ENCODE results near the gene CHTOP.

CHTOP gene

GRCh38 chr1:153642161-153642560 is 8.3 kb downstream of the CHTOP start:
- Histone ChIP-seq H3K9ac (no peak overlapping the region), H3K4me2 (no peak overlapping the region), H4K20me1 (ENCODE audit: insufficient read depth) (no peaks in the 10 kb centered on the region), H3K27me3 (ENCODE audit: insufficient read depth, low read depth) (no peaks in the 10 kb centered on the region), H3K79me2 (ENCODE audit: insufficient read depth, low read depth) (peaks cover 28% of the 10 kb centered on the region), H3K27ac (no peak overlapping the region), H2AFZ (ENCODE audit: low read depth) (no peak overlapping the region), H3K36me3 (ENCODE audit: insufficient read depth) (peaks cover 73% of the 10 kb centered on the region), H3K4me3 (IDR thresholded peaks at IDR 0.05; ENCODE audit: insufficient read depth, low read depth, low read length) (no peak overlapping the region), H3K4me1 (ENCODE audit: low read depth, poor library complexity, severe bottlenecking) (peaks cover under 1% of the 10 kb centered on the region)
- TF ChIP-seq CTCF (conservative IDR thresholded peaks at IDR 0.05; ENCODE audit: low read depth, low read length), result no peak

GRCh38 chr1:153643100-153643499 is 9.2 kb downstream of the CHTOP start:
- Histone ChIP-seq H3K4me1 (ENCODE audit: low read depth, poor library complexity, severe bottlenecking) (no peaks in the 10 kb centered on the region), H3K79me2 (ENCODE audit: insufficient read depth, low read depth) (peaks cover 19% of the 10 kb centered on the region; the same call in 1 of the 2 replicates), H3K9ac (no peak overlapping the region), H3K4me2 (no peak overlapping the region), H3K4me3 (IDR thresholded peaks at IDR 0.05; ENCODE audit: insufficient read depth, low read depth, low read length) (no peak overlapping the region), H3K27me3 (ENCODE audit: insufficient read depth, low read depth) (no peaks in the 10 kb centered on the region), H2AFZ (ENCODE audit: low read depth) (no peak overlapping the region), H3K27ac (no peak overlapping the region), H4K20me1 (ENCODE audit: insufficient read depth) (no peaks in the 10 kb centered on the region), H3K36me3 (ENCODE audit: insufficient read depth) (peaks cover 65% of the 10 kb centered on the region)
- no peak; the same call in 1 of the 2 replicates for TF ChIP-seq CTCF (conservative IDR thresholded peaks at IDR 0.05; ENCODE audit: low read depth, low read length)

- no peak overlapping the region for H3K4me3 ChIP-seq (IDR thresholded peaks at IDR 0.05; ENCODE audit: insufficient read depth, low read depth, low read length)
- H3K27me3 ChIP-seq (ENCODE audit: insufficient read depth, low read depth), result no peaks in the 10 kb centered on the region
- no peak overlapping the region for H3K4me2 ChIP-seq
- H4K20me1 ChIP-seq (ENCODE audit: insufficient read depth), result no peaks in the 10 kb centered on the region
- H3K9ac ChIP-seq, result no peak overlapping the region
- TF ChIP-seq CTCF (conservative IDR thresholded peaks at IDR 0.05; ENCODE audit: low read depth, low read length), result no peak
- H3K27ac ChIP-seq, result no peak overlapping the region
- no peak overlapping the region for H2AFZ ChIP-seq (ENCODE audit: low read depth)
- H3K4me1 ChIP-seq (ENCODE audit: low read depth, poor library complexity, severe bottlenecking), result no peaks in the 10 kb centered on the region
- H3K36me3 ChIP-seq (ENCODE audit: insufficient read depth), result peaks cover 61% of the 10 kb centered on the region
- H3K79me2 ChIP-seq (ENCODE audit: insufficient read depth, low read depth), result peaks cover 17% of the 10 kb centered on the region; the same call in 1 of the 2 replicates
These were observed 9.9 kb downstream of the CHTOP start for GRCh38 chr1:153643816-153644215.

- Histone ChIP-seq H3K4me3 (IDR thresholded peaks at IDR 0.05; ENCODE audit: insufficient read depth, low read depth, low read length) (no peak overlapping the region), H3K36me3 (ENCODE audit: insufficient read depth) (peaks cover 38% of the 10 kb centered on the region), H3K9ac (no peak overlapping the region), H3K79me2 (ENCODE audit: insufficient read depth, low read depth) (no peaks in the 10 kb centered on the region), H3K4me1 (ENCODE audit: low read depth, poor library complexity, severe bottlenecking) (peaks cover 3% of the 10 kb centered on the region), H2AFZ (ENCODE audit: low read depth) (no peak overlapping the region), H4K20me1 (ENCODE audit: insufficient read depth) (no peaks in the 10 kb centered on the region), H3K27me3 (ENCODE audit: insufficient read depth, low read depth) (no peaks in the 10 kb centered on the region), H3K27ac (no peak overlapping the region), H3K4me2 (no peak overlapping the region)
- no peak for TF ChIP-seq CTCF (conservative IDR thresholded peaks at IDR 0.05; ENCODE audit: low read depth, low read length)
These were observed 12.9 kb downstream of the CHTOP start for GRCh38 chr1:153646672-153647345.

Measured in KMS-11 (cell line).